ENCODE data around the gene DNAH14.
A peak's percentile ranks its signal among the peaks of the same experiment; 100 is the strongest.

DNA sequence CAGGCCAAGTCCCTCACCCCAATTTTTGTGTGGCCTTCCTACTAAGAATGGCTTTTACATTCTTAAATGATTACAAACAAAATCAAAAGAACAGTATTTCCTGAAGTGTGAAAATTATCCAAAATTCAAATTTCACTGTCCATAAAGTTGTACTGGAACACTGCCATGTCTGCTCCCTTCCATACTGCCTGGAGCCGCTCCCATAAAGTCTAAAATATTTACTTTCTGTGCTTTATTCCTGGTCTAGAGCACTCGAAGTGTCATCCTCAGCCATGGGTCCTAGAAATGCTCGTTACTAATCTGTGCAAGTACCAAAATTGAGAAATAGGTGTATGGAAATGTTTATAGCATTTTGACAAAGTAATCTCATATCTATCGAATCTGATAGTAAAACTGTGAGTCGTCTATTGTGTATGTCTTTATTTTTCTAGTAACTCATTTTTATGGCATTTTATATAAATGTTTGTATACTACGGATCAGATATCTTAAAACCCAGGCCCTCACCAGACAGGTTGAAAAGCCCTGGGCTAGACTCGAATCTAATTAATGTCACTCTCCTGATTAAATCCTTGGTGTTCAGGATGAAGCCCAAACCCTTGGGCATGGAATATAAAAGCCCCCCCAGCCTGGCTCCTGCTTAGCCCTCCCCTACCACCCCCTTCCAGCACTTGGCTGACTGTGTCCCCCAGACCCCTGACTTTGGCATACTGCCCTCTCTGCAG is 493.5 kb downstream of the DNAH14 start:
- TF ChIP-seq, protein P1, sequence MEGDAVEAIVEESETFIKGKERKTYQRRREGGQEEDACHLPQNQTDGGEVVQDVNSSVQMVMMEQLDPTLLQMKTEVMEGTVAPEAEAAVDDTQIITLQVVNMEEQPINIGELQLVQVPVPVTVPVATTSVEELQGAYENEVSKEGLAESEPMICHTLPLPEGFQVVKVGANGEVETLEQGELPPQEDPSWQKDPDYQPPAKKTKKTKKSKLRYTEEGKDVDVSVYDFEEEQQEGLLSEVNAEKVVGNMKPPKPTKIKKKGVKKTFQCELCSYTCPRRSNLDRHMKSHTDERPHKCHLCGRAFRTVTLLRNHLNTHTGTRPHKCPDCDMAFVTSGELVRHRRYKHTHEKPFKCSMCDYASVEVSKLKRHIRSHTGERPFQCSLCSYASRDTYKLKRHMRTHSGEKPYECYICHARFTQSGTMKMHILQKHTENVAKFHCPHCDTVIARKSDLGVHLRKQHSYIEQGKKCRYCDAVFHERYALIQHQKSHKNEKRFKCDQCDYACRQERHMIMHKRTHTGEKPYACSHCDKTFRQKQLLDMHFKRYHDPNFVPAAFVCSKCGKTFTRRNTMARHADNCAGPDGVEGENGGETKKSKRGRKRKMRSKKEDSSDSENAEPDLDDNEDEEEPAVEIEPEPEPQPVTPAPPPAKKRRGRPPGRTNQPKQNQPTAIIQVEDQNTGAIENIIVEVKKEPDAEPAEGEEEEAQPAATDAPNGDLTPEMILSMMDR (tag by site-specific recombination; IDR thresholded peaks at IDR 0.05): no peak
- TF ChIP-seq ZNF266 (tag by site-specific recombination; IDR thresholded peaks at IDR 0.05; ENCODE audit: low read depth): no peak
- TF ChIP-seq YY1 (tag by site-specific recombination; IDR thresholded peaks at IDR 0.05): no peak
- no peak for TF ChIP-seq KLF9 (tag by site-specific recombination; IDR thresholded peaks at IDR 0.05; ENCODE audit: low read depth)
- TF ChIP-seq, protein P2, sequence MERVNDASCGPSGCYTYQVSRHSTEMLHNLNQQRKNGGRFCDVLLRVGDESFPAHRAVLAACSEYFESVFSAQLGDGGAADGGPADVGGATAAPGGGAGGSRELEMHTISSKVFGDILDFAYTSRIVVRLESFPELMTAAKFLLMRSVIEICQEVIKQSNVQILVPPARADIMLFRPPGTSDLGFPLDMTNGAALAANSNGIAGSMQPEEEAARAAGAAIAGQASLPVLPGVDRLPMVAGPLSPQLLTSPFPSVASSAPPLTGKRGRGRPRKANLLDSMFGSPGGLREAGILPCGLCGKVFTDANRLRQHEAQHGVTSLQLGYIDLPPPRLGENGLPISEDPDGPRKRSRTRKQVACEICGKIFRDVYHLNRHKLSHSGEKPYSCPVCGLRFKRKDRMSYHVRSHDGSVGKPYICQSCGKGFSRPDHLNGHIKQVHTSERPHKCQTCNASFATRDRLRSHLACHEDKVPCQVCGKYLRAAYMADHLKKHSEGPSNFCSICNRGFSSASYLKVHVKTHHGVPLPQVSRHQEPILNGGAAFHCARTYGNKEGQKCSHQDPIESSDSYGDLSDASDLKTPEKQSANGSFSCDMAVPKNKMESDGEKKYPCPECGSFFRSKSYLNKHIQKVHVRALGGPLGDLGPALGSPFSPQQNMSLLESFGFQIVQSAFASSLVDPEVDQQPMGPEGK (tag by site-specific recombination; IDR thresholded peaks at IDR 0.05): peak; percentile 23; the same call in 1 of the 2 replicates
- TF ChIP-seq ZNF843 (tag by site-specific recombination; IDR thresholded peaks at IDR 0.05): peak; percentile 67; the same call in 1 of the 2 replicates
